H4 (cell line): ENCODE measurements around the gene GDF2. TPM values are rescaled to one million over a fixed set of nuclear protein-coding genes. Genes with fewer than 3 reads are reported as not detected.
A peak's percentile ranks its signal among the peaks of the same experiment; 100 is the strongest.

Experiments used
- DNase-seq: peaks from one replicate; pipeline ENCODE4 v3.0.0-alpha.2; 2015; ENCODE audit warnings: low spot score
- total RNA-seq: library from RNA; depleted of rRNA; stranded (reverse); fragments of >200 nt; shearing (Covaris generic); gene quantifications from 2 replicates; pipeline ENCODE4 v1.2.3, GENCODE V29; 2014

Gene GDF2
- total RNA-seq, 1 experiment from 2014 or later = not detected

- peak; percentile 77 for DNase-seq
Measured at GRCh38 chr10:47311932-47312662, 10.2 kb upstream of the GDF2 start.

DNA sequence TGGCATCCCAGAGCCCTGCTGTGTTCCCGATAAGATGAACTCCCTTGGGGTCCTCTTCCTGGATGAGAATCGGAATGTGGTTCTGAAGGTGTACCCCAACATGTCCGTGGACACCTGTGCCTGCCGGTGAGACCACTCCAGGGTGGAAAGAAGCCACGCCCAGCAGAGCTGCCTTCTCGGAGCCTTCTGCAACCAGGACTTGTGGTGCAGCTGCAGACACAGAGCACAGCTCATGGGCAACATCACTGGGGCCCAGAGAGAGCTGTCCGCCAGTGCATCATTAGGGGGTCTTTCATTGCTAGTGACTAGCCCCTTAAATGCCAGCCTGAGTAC, 9.6 kb upstream of the GDF2 start:
- DNase-seq = no peak

- DNase-seq = no peak
Measured at GRCh38 chr10:47314416-47314970, 7.8 kb upstream of the GDF2 start.

- no peak for DNase-seq
Measured at GRCh38 chr10:47315421-47315820, 6.8 kb upstream of the GDF2 start.

DNA sequence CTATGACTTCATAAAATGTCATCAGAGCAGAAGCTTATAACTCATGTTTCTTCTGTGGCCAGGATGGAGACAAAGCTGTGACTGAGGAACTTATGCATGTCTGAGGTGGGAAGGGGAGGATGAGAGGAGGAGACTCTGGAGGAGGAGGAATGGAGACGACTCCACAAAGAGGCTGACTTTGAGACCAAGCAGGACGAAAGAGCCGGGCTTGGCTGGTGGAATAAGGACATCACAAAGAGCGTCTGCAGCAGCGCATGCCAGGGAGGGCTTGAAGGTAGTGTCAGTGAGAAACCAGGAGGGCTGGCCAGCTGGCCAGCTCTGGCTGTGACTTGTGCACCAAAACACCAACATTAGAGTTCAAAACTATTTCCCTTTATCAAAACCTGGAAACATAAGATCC, 6.1 kb upstream of the GDF2 start:
- no peak for DNase-seq

- no peak for DNase-seq
Measured at GRCh38 chr10:47317251-47317650, 5.0 kb upstream of the GDF2 start.

DNA sequence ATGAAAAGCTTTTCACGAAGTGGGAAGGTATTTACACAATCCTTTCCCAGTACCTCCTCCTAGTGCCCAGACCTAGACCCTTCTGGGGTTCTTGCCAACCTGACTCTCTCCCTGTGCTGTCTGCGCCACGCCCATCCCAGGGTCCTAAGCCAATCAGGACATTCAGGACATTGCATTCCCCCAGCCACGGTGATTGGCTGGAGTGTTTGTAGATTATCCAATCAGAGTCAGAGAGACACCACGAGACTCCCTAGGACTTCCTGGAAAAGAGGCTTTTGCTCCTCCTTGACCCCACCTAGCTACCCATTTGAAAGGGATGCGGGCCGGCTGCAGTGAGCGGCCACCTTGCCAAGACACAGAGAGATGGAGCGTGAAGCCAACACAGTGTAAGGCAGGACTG, 3.5 kb upstream of the GDF2 start:
- DNase-seq = peak; percentile 60

DNA sequence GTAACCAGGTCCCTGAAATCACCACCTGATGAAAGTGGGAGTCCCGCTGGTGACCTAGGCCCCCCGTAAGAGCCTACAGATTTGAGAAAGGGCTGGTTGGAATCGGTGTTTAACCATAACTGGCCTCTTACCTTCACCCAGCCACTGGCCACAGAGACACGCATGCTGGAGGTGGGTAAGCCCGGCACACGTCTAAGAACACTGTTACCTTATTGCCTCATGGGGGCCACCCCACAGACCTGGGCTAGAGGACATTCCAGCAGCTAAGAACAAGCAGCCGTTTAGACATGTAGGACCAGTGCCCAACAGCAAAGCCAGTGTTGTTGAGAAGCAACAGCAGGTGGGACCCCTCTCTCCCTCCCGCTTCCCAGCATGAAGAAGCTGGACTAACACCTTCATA, 2.5 kb upstream of the GDF2 start:
- no peak for DNase-seq

DNA sequence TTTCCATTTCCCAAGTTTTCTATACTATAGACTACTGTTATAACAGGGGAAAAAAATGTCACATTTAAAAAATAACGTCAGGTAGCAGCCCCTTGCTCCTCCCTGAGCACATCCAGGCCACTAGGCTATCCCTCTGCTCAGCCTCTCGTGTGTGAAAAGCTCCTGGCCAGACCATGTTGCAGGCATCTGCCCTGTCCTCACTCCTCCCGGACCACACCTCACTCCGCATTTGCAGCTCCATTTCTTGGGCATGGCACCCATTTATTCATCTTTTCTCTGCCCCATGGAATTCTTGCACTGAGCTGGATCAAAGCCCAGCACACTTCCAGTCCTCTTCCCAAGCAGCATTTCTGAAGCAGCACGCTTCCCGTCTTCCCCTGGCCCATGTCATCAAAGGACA, 1.4 kb upstream of the GDF2 start:
- DNase-seq = no peak

- no peak for DNase-seq
Measured at GRCh38 chr10:47321521-47322195, 596 bp upstream of the GDF2 start.

- DNase-seq = no peak
Measured at GRCh38 chr10:47323087-47323486, 833 bp downstream of the GDF2 start.

DNA sequence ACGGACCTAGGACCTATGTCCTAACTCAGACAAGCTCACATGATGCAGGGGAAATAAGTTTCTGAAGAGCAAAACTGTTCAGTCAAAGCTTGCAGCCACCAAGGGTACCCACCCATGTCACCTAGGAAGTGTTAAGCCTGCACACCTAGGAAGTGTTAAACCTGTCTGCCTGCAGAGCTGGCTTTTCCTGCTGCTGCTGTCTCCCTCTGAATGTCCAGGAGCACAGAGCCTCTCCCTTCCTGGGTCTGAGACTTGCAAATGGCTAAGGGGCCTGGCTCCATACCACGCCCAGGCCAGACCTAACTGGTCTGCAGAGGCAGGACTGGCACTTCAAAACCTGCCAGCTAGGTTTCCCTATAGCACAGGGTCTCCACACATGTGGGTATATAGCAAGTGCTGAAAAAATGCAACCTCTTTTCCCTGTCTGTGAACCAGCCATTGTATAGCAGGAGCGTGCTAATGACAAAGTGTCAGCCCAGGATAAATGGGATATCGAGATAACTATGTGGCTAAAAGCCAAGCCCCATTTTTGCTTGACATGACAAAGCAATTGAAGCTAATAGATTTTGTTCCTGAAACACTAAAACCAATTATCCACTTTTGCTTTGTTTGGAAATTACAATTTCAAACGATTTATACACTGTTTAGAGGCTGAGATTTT, 1.5 kb downstream of the GDF2 start:
- no peak for DNase-seq

GRCh38 chr10:47325303-47326291, 3.3 kb downstream of the GDF2 start:
- DNase-seq = no peak

GRCh38 chr10:47326306-47326926, 4.2 kb downstream of the GDF2 start:
- DNase-seq = no peak

GRCh38 chr10:47326927-47327330, 4.7 kb downstream of the GDF2 start:
- no peak for DNase-seq

DNA sequence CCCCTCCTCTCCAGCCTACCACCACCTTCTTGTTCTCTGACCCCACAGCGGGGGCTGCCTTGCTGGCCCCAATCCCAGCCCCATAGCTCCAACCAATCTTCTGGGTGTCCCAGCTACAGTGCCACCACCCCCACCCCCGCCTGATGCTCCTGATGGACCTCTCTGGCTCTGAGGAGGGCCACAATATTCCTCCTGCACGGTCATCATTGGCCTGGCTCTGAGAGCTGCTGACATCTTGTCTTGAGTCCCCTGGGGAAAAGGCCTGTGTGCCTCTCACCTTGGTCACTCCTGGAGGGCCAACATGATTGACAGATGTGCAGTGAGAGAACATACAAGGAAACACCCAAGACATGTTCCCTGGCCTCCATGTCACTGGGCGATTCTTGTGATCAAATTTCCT, 7.6 kb downstream of the GDF2 start:
- DNase-seq = no peak

- DNase-seq = no peak
Measured at GRCh38 chr10:47330366-47330765, 8.1 kb downstream of the GDF2 start.

GRCh38 chr10:47330804-47331203, 8.6 kb downstream of the GDF2 start:
- no peak for DNase-seq

- no peak for DNase-seq
Measured at GRCh38 chr10:47331491-47331890, 9.2 kb downstream of the GDF2 start.

- DNase-seq = no peak
Measured at GRCh38 chr10:47331954-47332353, 9.7 kb downstream of the GDF2 start.

GRCh38 chr10:47332371-47332770, 10.1 kb downstream of the GDF2 start:
- DNase-seq = no peak
